Stimulated activated effector memory CD8-positive, alpha-beta T cell treated with anti-CD3 and anti-CD28 coated beads, Interleukin-12 subunit alpha, Interleukin-12 subunit beta, amount 100 ng/mL, for 72 hours (primary cell): ENCODE data around the gene RBMY1J.
"Not testable (repeated sequence)": the region's sequence is repeated elsewhere in the genome, so short reads cannot be mapped to it uniquely, and the experiment has no call there.

Experiments
- ATAC-seq: fragments of 150-1000 bp; cut with Tn5 transposase; 2 replicates; pipeline ENCODE4 v1.10.0; 2021
- DNase-seq, 2 donors: peaks; one replicate each; pipeline ENCODE4 v3.0.0; 2021 to 2022; ENCODE audit warnings: low spot score in 2 of 2
- H3K27ac Mint-ChIP-seq: one replicate; pipeline ENCODE4 v1.8.0; 2022; ENCODE audit warnings: mild to moderate bottlenecking, mixed read lengths
- H3K36me3 Mint-ChIP-seq: one replicate; pipeline ENCODE4 v1.8.0; 2022; ENCODE audit warnings: mild to moderate bottlenecking, mixed read lengths
- H3K4me1 Mint-ChIP-seq: one replicate; pipeline ENCODE4 v1.8.0; 2022; ENCODE audit warnings: mixed read lengths
- H3K4me3 Mint-ChIP-seq: one replicate; pipeline ENCODE4 v1.8.0; 2022; ENCODE audit warnings: mild to moderate bottlenecking, mixed read lengths
- H3K9me3 Mint-ChIP-seq: one replicate; pipeline ENCODE4 v1.8.0; 2022; ENCODE audit warnings: mixed read lengths

The RBMY1J gene

DNA sequence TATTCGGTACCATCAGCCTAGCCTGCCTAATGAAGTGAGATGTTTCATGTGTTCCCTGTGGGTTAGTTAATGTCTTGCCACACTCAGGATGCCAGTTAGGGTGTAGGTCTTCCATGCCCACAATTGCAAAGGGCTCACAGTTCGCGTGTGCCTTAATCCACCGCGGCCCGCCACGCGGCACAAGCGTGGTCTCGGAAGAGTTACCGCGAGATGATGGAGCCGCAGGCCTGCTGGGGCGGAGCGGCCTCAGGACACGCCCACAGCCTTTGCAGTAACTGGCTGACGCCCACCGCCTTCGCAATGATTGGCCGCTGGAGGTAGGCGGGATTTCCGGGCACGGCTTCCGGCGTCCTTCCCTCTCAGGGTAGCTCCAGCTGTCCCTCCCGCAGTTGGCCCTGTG, at the start of gene RBMY1J:
Gene RBMY1J (plus strand): TSS at position 301 of the 400 bp plus-strand sequence. CDS start 2,038 bp downstream, outside the sequence.
- H3K4me3 Mint-ChIP-seq, DNase-seq, ATAC-seq, H3K27ac Mint-ChIP-seq, H3K9me3 Mint-ChIP-seq, H3K36me3 Mint-ChIP-seq, H3K4me1 Mint-ChIP-seq: not testable (repeated sequence)

- Mint-ChIP-seq H3K36me3 (no peaks in the 10 kb centered on the region), H3K9me3 (no peaks in the 10 kb centered on the region), H3K27ac (no peak overlapping the region), H3K4me3 (no peak overlapping the region), H3K4me1 (no peaks in the 10 kb centered on the region)
- ATAC-seq (no peak), DNase-seq (no peak)
These were observed 35.8 kb upstream of the RBMY1J start for GRCh38 chrY:22367416-22367815.

- DNase-seq, result no peak
- no peaks in the 10 kb centered on the region for H3K9me3 Mint-ChIP-seq
- no peaks in the 10 kb centered on the region for H3K36me3 Mint-ChIP-seq
- no peaks in the 10 kb centered on the region for H3K4me1 Mint-ChIP-seq
- ATAC-seq, result no peak
- no peak overlapping the region for H3K27ac Mint-ChIP-seq
- no peak overlapping the region for H3K4me3 Mint-ChIP-seq
These were observed 32.6 kb upstream of the RBMY1J start for GRCh38 chrY:22370623-22371022.

- Mint-ChIP-seq H3K9me3 (peaks cover 7% of the 10 kb centered on the region), H3K27ac (no peak overlapping the region), H3K4me3 (no peak overlapping the region), H3K4me1 (no peaks in the 10 kb centered on the region), H3K36me3 (no peaks in the 10 kb centered on the region)
- ATAC-seq (no peak), DNase-seq (no peak)
These were observed 29.7 kb upstream of the RBMY1J start for GRCh38 chrY:22373494-22373893.

DNA sequence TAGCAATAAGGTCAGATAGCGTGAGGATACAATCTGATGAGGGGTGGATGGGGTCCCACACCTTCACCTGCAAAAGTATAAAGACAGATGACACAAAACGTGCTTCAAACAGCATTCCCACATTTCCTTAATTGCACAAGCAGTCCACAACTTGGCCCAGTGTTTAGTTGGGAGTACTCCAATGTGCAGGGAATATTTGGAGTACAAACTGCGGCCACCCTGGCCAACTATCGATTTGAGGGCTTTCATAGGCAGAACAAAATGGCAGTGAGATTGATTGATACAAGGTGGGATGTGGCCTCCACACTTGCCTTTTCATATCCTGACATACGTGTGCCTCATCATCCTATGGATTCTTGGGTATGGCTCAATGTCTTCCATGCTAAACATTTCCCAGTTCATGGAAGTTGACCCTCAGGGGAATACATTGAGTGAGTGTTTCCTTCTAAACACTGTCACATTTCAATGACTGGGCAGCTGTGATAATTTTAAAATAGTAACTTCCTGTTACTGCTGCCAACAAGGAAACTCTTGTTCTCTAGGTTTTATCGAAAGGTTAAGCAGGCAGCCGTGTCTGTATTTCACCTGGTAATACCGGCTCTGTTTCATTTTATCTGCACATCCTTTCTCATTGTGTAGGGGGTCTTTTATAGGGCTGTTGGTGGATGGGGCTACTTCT, 41.6 kb downstream of the RBMY1J start:
- H3K9me3 Mint-ChIP-seq, DNase-seq, ATAC-seq, H3K27ac Mint-ChIP-seq, H3K4me3 Mint-ChIP-seq, H3K4me1 Mint-ChIP-seq, H3K36me3 Mint-ChIP-seq: not testable (repeated sequence)

DNA sequence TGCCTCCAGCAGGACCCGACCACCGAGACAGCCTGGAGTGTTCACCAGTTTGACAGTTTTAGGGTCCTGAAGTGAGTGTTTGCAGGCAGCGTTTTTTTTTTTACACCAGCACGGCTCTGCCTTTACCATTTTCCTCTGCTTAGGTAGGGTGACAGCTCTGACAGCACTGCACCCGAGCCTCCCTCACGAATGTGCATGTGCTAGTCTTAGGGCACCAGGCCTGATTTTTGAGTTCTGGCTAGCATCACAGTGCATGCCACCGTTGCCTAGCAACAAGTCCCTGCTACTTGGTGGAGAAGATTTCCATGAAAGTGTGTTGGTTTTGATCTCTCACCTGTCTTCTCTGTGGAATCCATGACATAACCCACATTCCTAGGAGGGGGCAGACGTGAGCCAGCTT, 52.3 kb downstream of the RBMY1J start:
- H3K4me1 Mint-ChIP-seq, H3K27ac Mint-ChIP-seq, H3K4me3 Mint-ChIP-seq, DNase-seq, H3K36me3 Mint-ChIP-seq, H3K9me3 Mint-ChIP-seq, ATAC-seq: not testable (repeated sequence)

DNA sequence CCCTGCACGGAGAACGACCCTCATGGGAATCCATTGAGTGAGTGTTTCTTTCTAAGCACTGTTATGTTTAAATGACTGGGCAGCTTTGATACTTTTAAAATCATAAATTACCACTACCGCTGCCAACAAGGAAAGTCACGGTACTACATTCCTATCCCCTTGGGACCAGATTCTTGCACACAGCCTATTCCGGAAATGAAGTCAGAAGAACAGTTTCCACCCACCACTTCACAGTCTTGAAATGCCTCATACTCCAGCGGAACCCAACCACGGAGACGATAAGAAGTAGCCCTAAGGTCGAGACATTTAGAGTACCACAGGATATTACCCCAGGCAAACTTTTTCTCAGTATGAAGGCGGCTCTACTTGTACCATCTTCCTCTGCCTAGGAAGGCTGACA, 58.8 kb downstream of the RBMY1J start:
- not testable (repeated sequence) for H3K27ac Mint-ChIP-seq

More for the DNA sequence above, 58.8 kb downstream of the RBMY1J start:
- H3K4me1 Mint-ChIP-seq, H3K36me3 Mint-ChIP-seq, ATAC-seq, H3K9me3 Mint-ChIP-seq, H3K4me3 Mint-ChIP-seq, DNase-seq: not testable (repeated sequence)
